GM18505 (cell line): Measurements from ENCODE around the gene LIX1L.

Source experiments
- ATAC-seq: cut with Tn5 transposase; IDR thresholded peaks from one replicate; pipeline ENCODE4 v1.9.1; 2021; ENCODE audit not compliant: unreplicated experiment
- POLR2A ChIP-seq: IDR thresholded peaks from 4 replicates; pipeline ENCODE4 v1.6.1; 2011; ENCODE audit warnings: borderline replicate concordance; ENCODE audit not compliant: insufficient read depth, insufficient read length; ENCODE audit errors: extremely low read depth

Gene LIX1L

DNA sequence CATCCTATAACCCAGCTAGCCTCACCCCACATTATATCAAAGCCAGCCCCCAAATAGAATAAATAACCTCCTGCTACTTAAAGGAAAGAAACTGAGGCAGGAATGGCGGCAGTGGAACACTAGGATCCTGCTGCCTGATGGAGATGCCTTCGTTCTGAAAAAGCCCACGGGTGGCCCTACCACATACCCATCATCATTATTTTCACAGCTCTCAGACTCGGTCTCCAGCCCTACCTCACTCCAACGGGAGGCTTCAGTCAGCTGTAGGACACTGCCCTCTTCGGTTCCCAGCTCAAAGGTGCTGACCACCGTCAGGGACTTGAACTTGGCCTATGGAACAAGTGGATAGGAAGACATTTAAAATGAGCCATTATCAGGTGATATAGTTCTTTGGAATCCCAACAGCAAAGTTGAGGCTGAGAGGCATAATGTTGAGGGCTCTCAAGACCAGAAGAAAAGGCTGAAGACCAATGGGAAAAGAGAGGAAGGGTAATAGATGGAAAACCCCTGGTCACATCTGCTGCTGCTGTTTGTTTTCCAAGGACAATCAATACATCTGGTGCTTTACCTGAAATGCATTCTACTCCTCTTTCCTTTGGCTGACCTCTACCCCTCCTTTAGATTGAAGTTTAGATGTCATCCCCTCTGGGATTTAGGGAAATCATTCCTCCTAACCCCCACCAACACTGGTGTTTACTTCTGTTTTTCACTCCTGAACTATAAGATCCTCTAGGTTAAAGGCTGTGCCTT is 64.3 kb downstream of the LIX1L start:
- ATAC-seq = no peak
- TF ChIP-seq POLR2A = no peak

DNA sequence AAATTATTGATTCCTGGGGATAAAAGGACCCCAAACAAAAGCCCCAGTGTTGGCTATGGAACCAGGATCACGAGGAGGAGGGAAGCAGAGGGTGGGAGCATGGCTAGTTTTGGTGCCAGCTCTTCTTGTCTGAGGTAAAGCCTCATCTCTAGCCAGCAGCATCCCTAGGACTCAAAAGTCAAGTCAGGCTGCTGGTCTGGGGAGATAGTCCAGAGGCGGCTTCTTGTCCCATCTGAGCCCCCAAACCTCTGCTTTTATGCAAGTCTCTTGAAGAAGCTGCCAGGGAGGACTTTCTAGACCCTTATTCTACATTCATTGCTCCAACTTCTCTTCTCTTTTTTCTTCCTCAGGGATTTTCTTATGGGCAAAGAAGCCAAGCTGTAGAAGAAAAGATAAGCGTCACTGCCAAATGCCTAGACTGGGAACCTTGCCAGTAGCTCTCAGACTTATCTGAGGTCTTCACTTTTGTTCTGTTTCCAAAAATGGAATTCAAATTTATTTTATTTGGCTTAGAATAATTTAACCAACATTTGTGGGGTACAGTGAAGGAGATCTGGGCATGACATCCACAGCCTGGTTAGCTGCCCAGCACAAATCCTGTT is 65.2 kb downstream of the LIX1L start:
- TF ChIP-seq POLR2A = no peak
- no peak for ATAC-seq

DNA sequence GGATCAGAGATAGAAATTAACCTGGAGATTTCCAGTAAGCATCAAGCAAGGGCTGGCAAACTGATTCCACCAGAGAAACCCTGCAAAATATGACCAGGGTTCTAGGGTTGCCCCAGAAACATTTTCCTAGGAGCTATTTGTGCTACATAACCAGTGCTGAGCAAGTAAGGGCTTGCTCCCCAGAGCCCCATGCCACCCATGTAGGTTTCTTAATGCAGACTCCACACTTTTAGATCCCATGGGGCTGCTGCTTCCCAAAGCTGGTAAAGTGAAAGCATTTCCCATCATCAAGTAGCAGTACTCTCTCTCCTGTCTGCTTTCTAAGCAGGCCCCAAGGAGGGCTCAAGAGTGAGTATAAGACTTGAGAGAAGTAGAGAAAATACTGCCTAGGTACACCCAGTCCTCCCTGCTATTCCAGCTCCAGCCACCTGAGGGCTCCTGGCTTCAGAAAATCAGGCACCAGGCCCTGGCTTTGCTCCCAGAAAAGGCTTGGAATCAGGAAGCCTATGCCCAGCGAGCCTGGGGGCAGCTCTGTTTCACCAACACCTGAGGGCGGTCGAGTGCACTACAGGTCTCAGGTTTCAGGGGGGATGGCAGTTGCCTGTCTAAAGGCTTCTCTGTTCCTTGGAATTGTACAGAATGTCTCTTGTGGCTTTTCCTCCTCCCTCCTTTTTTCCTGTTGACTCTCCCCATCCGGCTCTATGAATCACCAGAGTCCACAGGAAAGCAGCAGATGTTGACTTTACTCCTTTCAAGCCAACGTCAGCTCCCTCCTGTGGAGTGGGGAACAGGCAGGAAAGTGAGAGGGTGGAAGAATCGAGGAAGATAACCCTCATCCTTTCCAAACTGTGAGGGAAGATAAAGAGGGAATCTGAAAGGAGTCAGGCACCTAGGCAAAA is 66.0 kb downstream of the LIX1L start:
- no peak for TF ChIP-seq POLR2A
- no peak for ATAC-seq

DNA sequence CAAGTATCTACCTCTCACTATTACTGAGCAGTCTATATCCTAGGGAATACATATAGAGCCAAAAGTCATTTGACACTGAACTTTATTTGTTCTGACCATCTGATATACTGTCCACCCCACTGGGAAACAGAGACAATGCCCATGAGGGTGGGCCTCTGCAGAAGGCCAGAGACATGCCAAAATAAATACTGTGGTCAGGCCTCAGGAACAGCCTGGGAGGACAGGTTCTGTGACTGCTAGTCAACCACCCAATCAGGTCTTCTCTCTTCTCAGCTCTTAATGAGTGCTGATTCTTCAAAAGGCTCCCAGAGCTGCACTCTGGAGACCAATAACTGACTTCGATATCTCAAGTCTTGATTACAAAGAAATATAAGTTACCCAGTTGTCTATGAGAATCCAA is 66.7 kb downstream of the LIX1L start:
- no peak for TF ChIP-seq POLR2A
- no peak for ATAC-seq

DNA sequence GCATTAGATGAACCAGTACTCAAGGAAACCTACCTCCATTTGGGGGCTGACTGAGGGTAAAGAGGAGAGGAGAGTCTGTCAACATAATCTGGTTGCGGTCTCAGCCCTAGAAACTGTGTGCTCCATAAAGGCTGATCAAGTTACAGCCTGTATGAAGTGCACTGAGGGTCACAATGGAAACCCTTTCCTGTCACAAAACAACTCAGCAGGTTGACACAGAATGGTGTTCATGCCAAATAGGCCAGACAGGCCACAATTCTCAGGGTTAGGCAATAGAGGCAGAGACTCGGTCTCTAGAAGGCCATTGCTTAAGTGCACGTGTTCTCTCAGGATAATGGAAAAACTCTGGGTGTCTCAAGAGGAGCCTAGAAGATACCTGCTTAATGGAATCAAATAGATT is 68.1 kb downstream of the LIX1L start:
- TF ChIP-seq POLR2A = no peak
- no peak for ATAC-seq

DNA sequence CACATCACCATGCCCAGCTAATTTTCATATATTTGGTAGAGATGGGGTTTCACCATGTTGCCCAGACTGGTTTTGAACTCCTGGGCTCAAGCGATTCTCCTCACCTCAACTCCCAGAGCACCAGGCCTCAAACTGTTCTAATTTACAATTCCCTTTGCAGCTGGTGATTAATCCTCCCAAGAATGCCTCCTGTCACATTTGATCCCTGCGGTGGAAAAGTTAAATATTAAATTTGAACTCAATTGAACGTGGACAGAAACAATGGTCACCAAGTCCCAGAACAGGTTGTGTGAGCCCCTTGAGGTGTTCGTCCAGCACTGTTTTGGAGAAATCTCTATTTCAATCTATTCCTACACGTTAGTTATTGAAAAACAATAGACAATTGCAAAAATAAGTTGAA is 70.2 kb downstream of the LIX1L start:
- no peak for ATAC-seq
- TF ChIP-seq POLR2A = no peak

DNA sequence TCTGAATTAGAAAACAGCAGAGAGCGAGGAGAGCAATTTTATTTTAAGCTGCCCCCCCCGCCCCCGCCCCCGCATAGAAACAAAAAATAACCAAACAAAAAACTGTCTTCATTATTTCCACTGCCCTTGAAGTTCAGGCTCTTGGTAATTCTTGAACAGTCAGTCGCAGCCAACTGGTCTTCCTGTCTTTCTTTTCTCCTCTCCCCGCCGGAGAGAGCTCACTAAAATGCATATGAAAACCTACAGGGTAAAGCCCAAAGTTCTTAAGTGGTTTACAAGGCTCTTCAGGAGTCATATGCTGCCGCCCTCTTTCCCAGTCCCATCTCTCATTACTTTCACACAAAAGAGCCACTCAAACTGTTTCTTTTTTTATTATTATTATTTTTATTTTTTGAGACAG is 71.0 kb downstream of the LIX1L start:
- no peak for TF ChIP-seq POLR2A

DNA sequence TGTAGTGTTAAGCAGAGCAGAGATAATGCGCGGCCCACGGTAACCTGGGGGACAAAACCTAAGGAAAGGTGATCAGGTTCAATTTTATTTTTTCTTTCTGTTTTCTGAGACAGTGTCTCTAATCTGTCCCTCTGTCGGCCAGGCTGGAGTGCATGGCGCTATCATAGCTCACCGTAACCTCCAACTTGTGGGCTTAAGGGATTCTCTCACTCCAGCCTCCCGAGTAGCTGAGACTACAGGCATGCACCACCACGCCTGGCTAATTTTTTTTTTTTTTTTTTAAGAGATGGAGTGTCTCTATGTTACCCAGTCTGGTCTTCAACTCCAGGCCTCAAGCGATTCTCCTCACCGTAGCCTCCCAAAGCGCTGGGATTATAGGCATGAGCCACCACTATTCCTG is 71.4 kb downstream of the LIX1L start:
- no peak for TF ChIP-seq POLR2A
- no peak for ATAC-seq

More for the DNA sequence above, 71.0 kb downstream of the LIX1L start:
- ATAC-seq = no peak

DNA sequence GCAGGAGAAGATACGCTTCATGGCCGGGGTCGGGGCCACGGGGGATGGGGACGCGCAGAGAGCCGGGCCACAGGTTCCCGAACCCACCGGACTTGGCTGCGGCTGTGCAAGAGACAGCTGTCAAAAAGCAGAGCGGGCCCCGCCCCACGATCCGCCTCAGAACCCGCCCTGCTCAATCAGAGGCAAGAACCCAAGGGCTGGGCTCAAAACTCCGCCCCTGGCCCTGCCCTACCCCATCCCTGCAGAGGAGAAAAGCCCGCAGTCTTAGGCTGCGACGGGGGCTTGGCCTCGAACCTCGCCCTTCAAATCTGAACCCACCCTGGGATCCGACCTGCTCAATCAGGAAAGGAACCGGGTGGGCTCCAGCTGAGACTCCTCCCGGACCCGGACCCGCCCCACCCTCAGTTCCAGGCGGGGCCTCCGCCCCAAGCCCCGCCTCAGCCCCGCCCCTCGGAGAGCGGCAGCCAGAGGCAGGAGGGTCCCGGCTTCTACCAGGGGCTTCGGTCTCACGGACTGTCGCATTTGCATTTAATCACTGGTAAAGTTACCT is 72.0 kb downstream of the LIX1L start, which contains the start of gene ANKRD35:
ANKRD35 (minus strand) TSS at position 129 of the 550 bp plus-strand sequence; CDS start at position 21, 108 bp downstream.
- TF ChIP-seq POLR2A = no peak
- ATAC-seq = peak; percentile 96

DNA sequence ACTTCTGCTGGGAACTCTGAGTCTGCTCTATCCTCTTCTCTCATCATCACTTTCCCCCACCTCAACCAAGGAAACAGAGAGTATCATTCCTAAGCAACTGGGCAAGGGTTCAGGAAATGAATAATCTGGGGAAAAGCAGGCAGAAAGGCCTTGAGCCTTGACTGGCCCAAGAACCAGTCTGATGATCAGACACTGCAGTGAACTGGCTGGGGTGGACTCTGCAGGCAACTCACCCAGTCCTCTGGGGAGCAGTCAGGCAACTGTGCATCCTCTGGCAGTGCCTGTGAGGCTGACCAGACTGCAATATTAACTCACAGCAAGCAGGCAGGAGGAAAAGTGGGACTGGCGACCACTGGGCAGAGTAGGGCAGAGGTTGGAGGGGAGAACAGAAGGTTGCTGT is 73.1 kb downstream of the LIX1L start:
- no peak for TF ChIP-seq POLR2A
- ATAC-seq = no peak
